Sigmoid colon (tissue), 7 donors: ENCODE measurements around the gene SLC34A3. TPM values are rescaled to one million over a fixed set of nuclear protein-coding genes. Genes with fewer than 3 reads are reported as not detected.
"Not testable (repeated sequence)": the region's sequence is repeated elsewhere in the genome, so short reads cannot be mapped to it uniquely, and the experiment has no call there.

Source experiments
- DNase-seq: peaks from one replicate; pipeline ENCODE4 v3.0.0-alpha.2; 2019
- H3K27ac ChIP-seq, 4 donors: fragments of 200-600 bp; sonication (generic); one replicate each; pipeline ENCODE4 v1.5.1; 2016 to 2019; ENCODE audit warnings: mild to moderate bottlenecking in 1 of 4
- H3K27me3 ChIP-seq, 3 donors: fragments of 200-600 bp; sonication (generic); one replicate each; pipeline ENCODE4 v1.5.1; 2019; ENCODE audit warnings: mild to moderate bottlenecking in 1 of 3
- H3K36me3 ChIP-seq, 4 donors: fragments of 200-600 bp; sonication (generic); one replicate each; pipeline ENCODE4 v1.5.1; 2016 to 2019
- H3K4me1 ChIP-seq, 4 donors: fragments of 200-600 bp; sonication (generic); one replicate each; pipeline ENCODE4 v1.5.1; 2017 to 2019
- H3K4me3 ChIP-seq, 4 donors: fragments of 200-600 bp; sonication (generic); one replicate each; pipeline ENCODE4 v1.5.1; 2017 to 2019; ENCODE audit warnings: mild to moderate bottlenecking in 2 of 4, moderate library complexity in 1 of 4
- H3K9me3 ChIP-seq, 4 donors: fragments of 200-600 bp in 3 of 4; sonication (generic) in 3 of 4; one replicate each; pipeline versions ENCODE4 v1.5.1 to v1.6.1; 2013 to 2019
- EP300 ChIP-seq, 4 donors: sonication (generic); formaldehyde crosslinking; IDR thresholded peaks; one replicate each; pipeline ENCODE4 v1.6.1; 2017; ENCODE audit warnings: antibody characterized with exemption in 4 of 4
- POLR2A ChIP-seq, 2 donors: fragments of 450-650 bp; IDR thresholded peaks; one replicate each; pipeline ENCODE4 v1.6.1; 2016; ENCODE audit warnings: antibody characterized with exemption in 2 of 2, mild to moderate bottlenecking in 2 of 2, moderate library complexity in 2 of 2
- POLR2AphosphoS5 ChIP-seq, 4 donors: sonication (generic); formaldehyde crosslinking; IDR thresholded peaks; one replicate each; pipeline ENCODE4 v1.6.1; 2017; ENCODE audit warnings: antibody characterized with exemption in 4 of 4
- WGBS, 2 donors: extraction: QIAGEN DNeasy Blood & Tissue Kit; methylation state at CpG; one replicate each; pipeline ENCODE4 v1.1.7; 2013; 5-methylcytosine and 5-hydroxymethylcytosine counted together
- intact Hi-C: fragments of 100-400 bp; cut with DNase I; formaldehyde crosslinking; loops from one replicate; pipeline ENCODE4 v1.15.1; 2023
- polyA plus RNA-seq, 3 donors: library from polyadenylated mRNA; stranded (reverse); fragments of 200-250 nt; gene quantifications; one replicate each; pipeline ENCODE4 v1.2.3, GENCODE V29; 2013
- total RNA-seq, 4 donors: library from RNA; depleted of rRNA; stranded (reverse); fragments of >200 nt; gene quantifications; one replicate each; pipeline ENCODE4 v1.1.0, GENCODE V29; 2016
- TF ChIP-seq, protein P1 (sequence below), 4 experiments: fragments of 450-650 bp in 3 of 4; fragments of 200-600 bp in 1 of 4; IDR thresholded peaks; one replicate each; pipeline ENCODE4 v1.5.1; 2016 to 2019; ENCODE audit warnings: antibody characterized with exemption in 4 of 4, mild to moderate bottlenecking in 3 of 4, moderate library complexity in 2 of 4
- donor health status: healthy with polysubstance abuse.
- donor health status: Bipolar disorder and iron deficiency.
- donor health status: healthy.

Gene SLC34A3
- total and polyA plus RNA-seq, 7 donors, result not detected

DNA sequence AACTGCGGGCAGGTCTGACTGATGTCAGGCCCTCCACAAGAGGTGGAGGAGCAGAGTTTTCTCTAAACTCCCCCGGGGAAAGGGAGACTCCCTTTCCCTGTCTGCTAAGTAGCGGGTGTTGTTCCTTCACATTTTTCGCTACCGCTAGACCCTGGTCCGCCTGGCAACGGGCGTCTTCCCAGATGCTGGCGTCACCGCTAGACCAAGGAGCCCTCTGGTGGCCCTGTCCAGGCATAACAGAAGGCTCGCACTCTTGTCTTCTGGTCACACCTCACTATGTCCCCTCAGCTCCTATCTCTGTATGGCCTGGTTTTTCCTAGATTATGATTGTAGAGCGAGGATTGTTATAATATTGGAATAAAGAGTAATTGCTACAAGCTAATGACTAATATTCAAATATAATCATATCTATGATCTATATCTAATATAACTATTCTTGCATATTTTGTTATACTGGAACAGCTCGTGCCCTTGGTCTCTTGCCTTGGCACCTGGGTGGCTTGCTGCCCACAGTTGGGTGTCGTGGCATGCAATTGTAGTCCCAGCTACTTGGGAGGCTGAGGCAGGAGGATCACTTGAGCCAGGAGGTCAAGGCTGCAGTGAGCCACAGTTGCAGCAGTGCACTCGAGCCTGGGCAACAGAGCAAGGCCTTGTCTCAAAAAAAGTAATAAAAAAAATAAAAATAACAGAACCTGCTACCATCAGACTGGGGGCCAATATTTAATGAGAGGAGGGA lies 31.6 kb downstream of the SLC34A3 start:
- H3K9me3 ChIP-seq, DNase-seq, H3K4me3 ChIP-seq, H3K27me3 ChIP-seq, intact Hi-C loops, H3K4me1 ChIP-seq, H3K27ac ChIP-seq: not testable (repeated sequence)
- H3K36me3 ChIP-seq, result peaks cover 9 to 63% (median 41%) of the 10 kb centered on the region in 4 donors
- TF ChIP-seq, protein P1, sequence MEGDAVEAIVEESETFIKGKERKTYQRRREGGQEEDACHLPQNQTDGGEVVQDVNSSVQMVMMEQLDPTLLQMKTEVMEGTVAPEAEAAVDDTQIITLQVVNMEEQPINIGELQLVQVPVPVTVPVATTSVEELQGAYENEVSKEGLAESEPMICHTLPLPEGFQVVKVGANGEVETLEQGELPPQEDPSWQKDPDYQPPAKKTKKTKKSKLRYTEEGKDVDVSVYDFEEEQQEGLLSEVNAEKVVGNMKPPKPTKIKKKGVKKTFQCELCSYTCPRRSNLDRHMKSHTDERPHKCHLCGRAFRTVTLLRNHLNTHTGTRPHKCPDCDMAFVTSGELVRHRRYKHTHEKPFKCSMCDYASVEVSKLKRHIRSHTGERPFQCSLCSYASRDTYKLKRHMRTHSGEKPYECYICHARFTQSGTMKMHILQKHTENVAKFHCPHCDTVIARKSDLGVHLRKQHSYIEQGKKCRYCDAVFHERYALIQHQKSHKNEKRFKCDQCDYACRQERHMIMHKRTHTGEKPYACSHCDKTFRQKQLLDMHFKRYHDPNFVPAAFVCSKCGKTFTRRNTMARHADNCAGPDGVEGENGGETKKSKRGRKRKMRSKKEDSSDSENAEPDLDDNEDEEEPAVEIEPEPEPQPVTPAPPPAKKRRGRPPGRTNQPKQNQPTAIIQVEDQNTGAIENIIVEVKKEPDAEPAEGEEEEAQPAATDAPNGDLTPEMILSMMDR (IDR thresholded peaks at IDR 0.05), result peak in 3 of 4 experiments; percentile 35 to 51 (median 36)
- WGBS, 2 donors, result 35 to 49% methylated on average over 15 of the region's 15 CpGs

DNA sequence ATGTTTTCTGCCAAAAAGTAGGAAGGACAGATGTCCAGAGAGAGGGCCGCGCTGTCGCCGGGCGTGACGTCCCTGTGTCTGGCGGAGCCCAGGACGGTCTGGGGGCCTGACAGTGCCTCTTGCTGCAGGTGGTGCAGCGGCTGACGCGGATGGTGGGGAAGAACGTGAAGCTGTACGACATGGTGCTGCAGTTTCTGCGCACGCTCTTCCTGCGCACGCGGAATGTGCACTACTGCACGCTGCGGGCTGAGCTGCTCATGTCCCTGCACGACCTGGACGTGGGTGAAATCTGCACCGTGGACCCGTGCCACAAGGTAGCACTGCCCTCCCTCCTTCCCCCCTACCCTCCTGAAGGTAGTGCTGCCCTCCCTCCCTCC lies 32.2 kb downstream of the SLC34A3 start:
- no peak overlapping the region for H3K4me3 ChIP-seq
- TF ChIP-seq POLR2A (IDR thresholded peaks at IDR 0.05) (no peak), EP300 (IDR thresholded peaks at IDR 0.05) (no peak), POLR2AphosphoS5 (IDR thresholded peaks at IDR 0.05) (no peak)
- TF ChIP-seq, protein P1 (IDR thresholded peaks at IDR 0.05), result no peak
- DNase-seq, result no peak
- intact Hi-C loops, result no loop called here
- no peak overlapping the region for H3K27ac ChIP-seq
- no peaks in the 10 kb centered on the region for H3K9me3 ChIP-seq
- 93 to 94% methylated on average over 24 of the region's 24 CpGs for WGBS, 2 donors
- H3K27me3 ChIP-seq, result no peaks in the 10 kb centered on the region
- H3K4me1 ChIP-seq, result no peaks in the 10 kb centered on the region
- H3K36me3 ChIP-seq, result peaks cover 9 to 64% (median 41%) of the 10 kb centered on the region in 4 donors

DNA sequence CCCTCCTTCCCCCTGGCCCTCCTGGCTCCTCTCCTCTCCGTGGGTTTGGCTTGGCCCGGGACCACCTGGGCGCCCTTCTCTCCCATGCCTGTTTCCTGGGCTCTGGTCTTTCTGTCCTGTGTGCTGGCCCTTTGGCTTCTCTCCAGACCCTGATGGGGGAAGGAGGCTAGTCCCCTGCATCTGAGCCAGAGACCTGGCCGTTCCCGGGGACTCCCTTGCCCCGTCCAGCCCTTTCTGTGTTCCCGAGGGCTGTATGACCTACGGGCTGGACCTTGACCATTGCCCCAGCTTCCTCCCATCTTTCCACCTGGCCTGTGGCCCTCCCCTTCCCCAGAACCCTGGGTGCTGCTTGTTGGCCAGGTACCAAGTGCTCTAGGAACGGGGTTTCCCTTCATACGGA lies 32.8 kb downstream of the SLC34A3 start:
- Histone ChIP-seq H3K9me3 (no peaks in the 10 kb centered on the region), H3K27ac (no peak overlapping the region), H3K36me3 (peaks cover 9 to 62% (median 41%) of the 10 kb centered on the region in 4 donors), H3K4me3 (no peak overlapping the region), H3K4me1 (peaks cover 0 to 5% (median 3%) of the 10 kb centered on the region in 4 donors), H3K27me3 (no peaks in the 10 kb centered on the region)
- intact Hi-C loops, result no loop called here
- TF ChIP-seq EP300 (IDR thresholded peaks at IDR 0.05), result no peak
- TF ChIP-seq, protein P1 (IDR thresholded peaks at IDR 0.05), result no peak
- no peak for TF ChIP-seq POLR2A (IDR thresholded peaks at IDR 0.05)
- TF ChIP-seq POLR2AphosphoS5 (IDR thresholded peaks at IDR 0.05), result no peak
- DNase-seq, result no peak
- 84 to 86% methylated on average over 10 of the region's 10 CpGs for WGBS, 2 donors

GRCh38 chr9:137264067-137264466 lies 33.4 kb downstream of the SLC34A3 start:
- WGBS, 2 donors, result 95 to 96% methylated on average over 22 of the region's 22 CpGs
- Histone ChIP-seq H3K4me3 (no peak overlapping the region), H3K27ac (no peak overlapping the region), H3K27me3 (no peaks in the 10 kb centered on the region), H3K9me3 (no peaks in the 10 kb centered on the region), H3K4me1 (peaks cover 0 to 11% (median 9%) of the 10 kb centered on the region in 4 donors), H3K36me3 (peaks cover 9 to 56% (median 36%) of the 10 kb centered on the region in 4 donors)
- no peak for DNase-seq
- intact Hi-C loops, result no loop called here
- TF ChIP-seq, protein P1 (IDR thresholded peaks at IDR 0.05), result no peak
- no peak for TF ChIP-seq POLR2A (IDR thresholded peaks at IDR 0.05)
- no peak for TF ChIP-seq POLR2AphosphoS5 (IDR thresholded peaks at IDR 0.05)
- TF ChIP-seq EP300 (IDR thresholded peaks at IDR 0.05), result no peak
